Activated T-cell treated with anti-CD3 and anti-CD28 coated beads for 48 hours (primary cell): Measurements from ENCODE around the gene ABHD16A.
A peak's percentile ranks its signal among the peaks of the same experiment; 100 is the strongest.

Source experiments
- DNase-seq: peaks from one replicate; pipeline ENCODE4 v3.0.0-alpha.2; 2020; ENCODE audit warnings: low read depth

The ABHD16A gene

DNA sequence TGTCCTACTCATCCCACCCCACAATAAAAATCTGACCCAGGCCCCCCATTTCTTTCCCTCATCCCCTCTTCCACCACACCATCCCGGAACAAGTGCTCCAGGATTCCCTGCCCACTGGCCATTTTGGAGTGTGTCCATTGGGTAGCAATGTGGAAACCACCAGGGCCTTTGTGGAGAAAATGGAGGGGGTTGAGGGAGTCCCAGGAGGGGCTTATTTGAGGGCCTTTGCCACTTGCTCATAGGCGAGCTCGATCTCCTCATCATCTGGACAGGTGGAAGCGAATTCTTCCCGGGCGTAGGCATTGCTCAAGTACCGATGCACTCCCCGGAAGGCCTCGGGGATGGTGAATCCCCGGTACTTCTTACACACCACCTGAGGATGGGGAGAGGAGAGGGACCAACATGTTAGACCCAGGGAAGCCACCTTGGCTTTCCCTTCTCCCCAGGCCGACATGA is 27.5 kb upstream of the ABHD16A start:
- DNase-seq, result no peak

DNA sequence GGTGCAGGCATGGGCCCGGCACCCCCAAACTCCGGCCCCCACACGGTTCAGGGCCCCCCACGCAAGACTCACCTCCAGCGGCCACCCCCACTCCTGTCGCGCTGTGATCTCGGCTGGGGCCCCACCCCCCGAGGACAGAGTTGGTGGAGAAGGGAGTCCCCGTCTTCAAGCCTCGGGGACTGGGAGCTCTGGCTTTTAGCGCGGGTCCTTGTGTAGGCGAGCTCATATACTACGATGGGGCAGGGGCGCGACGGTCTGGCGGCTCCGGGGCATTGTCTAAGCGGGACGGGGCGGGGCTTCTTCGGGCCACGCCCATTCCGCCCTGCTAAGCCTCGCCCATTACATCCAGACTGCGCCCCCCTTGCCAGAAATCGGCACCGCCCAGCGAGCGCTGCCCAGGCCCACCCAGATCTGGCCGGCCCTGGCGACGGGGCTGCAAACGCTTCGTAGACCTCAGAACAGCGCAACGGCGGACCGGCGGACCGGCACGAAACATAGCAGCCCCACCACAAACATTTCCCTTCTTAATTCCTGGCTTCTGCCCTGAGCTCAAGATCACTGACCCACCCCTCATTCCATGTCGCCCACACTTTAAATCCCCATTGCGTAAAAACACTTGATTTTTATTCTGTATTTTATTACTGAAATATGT is 27.0 kb upstream of the ABHD16A start:
- DNase-seq, result peak; percentile 64

DNA sequence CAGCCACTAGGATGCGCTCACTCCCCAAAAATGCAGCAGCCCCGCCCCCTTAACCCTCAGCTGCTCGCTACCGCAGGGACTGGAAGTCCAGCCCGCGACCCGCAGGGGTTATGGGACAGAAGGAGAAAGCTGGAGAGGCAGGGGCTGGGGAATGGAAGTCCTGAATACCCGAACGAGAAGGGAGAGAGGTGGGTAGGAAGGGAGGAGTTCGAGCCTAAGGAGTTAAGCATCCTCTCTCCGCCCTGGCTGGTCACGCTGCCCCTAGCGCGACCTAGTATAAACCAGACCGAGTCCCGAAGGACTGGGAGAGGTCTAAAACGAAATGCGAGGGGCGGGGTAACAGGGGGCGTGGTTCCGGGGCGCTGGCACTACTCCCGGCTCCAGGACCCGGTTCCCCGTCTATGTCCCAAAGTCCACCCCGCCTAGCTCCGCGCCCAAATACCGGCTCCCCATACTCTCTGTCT is 26.4 kb upstream of the ABHD16A start:
- peak; percentile 74 for DNase-seq

DNA sequence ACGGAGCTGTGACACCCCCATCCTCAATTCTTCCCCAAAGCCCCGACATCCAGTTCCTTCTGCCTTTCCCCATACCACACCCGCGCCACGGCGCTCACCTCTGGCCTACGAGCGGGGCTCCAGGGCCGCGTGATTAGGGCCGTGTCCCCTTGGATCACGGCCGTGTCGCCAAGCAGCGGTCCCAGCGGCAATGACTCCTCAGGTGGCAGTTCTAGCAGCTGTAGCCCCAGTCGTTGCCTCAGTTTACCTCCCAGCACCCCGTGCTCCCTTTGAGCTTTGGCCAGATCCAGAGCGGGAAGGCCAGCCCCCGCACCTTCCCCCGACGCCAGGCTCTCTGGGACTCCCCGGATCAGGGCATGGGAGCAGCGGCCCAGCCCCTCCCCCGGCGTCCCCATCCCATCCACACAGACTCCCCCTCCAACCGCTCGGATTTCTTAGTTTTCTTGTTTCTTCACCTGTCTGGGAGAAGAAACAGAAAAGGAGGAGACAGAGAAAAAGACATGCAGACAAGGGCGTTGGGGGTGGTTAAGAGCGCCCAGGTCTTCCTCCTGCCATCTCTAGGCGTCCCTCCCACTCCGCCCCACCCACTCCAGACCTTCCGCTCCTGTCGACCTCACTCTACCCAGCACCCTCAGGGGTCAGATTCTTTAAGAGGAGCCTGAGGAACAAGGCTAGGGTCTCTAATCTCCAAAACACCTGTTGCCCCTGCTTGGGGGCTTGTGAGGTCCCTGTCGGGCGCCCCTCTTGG is 25.8 kb upstream of the ABHD16A start, which contains the start of gene DDAH2:
DDAH2 (minus strand) TSS at position 533 of the 748 bp plus-strand sequence; CDS start at position 395, 138 bp downstream.
- no peak for DNase-seq

DNA sequence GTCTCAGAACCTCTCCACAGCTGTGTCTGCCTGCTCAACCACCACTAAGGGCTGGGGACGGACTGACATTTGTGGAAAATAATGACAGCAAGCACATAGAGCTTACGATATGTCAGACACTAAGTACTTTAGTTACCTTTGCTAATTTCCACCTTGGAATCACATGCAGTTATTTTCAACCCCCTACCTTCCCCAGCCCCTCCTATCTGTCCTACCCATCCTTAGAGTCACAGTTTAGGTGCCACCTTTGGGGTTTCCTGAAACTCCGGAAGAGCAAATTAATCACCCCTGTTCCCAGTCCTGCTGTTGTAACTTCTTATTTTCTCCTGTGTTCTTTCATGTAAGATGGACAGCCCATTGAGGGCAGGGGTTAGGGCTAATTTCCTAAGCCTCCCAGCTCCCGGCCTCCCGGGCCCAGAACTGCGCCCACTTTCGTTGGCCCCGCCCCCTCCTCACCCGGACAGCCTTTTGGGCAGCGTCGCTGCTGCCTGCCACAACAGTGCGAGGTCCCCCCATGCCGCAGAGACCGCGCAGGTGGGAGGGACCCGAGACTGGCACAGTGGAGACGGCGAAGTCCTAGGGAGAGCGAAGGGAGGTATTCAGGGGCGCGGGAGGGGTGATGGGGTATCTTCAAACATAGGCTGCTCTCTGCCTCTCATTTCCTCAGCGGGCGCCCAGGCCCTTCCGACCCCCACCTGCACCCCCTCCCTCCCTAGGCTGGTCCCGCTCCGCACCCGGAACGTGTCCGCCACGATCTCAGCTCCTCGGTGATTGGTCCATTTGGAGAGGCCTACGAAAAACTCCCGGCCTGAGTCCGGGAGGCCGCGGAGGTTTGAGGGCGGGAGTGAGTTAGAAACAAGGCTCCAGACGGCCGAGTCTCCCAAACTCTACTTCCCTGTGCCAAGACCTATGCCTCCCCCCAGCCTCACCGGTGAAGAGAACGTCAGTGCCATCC is 24.9 kb upstream of the ABHD16A start:
- no peak for DNase-seq

DNA sequence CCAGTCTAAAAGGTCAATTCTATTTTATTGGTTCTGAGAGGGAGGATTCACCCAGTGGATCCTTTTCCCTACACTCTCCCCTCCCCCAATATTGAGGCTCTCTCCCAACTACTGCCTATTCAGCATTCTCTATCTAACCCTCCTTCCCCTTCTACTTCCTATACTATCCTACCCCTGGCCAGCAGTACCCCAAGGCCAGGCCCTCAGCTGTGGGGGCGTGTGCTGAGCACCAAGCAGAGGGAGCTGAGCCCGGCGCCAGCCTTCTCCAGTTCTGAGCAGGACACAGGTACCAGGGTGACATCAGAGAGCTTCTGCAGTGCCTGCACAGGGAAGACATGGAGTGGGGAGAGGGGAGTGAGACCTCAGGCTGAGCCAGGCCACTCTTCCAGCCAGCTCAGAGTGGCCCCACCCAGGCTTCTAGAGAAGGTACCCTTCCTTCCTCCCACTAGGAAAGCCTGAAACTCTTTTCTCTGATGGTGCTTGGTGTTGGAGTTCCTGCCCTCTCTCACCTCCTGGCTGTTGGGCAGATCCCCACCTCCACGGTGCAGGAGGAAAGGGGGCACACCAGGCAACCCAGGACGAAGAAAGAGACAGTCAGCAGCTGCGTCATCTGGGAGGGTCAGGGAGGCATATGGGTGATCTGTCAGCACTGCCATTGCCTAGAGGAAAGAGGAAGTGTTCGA is 24.1 kb upstream of the ABHD16A start:
- no peak for DNase-seq

DNA sequence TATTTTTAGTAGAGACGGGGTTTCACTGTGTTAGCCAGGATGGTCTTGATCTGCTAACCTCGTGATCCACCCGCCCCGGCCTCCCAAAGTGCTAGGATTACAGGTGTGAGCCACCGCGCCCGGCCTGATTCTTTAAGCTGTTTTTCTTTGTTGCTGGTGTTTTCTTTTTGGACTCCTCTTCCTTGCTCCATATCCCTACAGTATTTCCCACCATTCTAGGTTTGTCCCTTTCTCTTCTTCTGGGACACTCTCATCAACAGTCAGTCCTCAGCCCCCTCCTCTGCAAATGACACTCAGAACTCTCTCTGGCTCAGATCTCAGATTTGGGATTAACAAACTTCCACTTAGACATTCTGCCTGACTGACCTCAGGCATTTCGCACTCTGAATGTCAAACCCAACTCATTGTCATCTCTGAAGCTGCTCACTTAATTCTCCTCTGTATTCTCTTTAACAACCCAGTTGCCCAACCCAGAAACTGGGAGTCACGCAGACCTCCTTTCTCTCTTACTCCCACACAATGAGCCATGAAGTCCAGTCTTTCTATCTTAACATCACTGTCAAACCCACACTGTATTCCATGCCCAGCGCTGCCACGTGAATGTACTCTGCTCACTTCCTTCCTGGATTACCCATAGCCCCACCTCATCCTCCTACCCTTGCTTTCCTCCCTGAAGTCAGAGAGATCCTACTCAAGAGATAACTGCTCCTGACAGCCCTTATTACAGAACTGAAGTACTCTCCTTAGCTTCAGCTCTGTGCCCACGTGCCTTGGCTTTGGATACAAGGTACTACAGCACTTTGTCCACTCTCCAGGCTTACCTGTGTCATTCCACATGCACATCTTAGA is 22.6 kb upstream of the ABHD16A start:
- DNase-seq, result no peak

DNA sequence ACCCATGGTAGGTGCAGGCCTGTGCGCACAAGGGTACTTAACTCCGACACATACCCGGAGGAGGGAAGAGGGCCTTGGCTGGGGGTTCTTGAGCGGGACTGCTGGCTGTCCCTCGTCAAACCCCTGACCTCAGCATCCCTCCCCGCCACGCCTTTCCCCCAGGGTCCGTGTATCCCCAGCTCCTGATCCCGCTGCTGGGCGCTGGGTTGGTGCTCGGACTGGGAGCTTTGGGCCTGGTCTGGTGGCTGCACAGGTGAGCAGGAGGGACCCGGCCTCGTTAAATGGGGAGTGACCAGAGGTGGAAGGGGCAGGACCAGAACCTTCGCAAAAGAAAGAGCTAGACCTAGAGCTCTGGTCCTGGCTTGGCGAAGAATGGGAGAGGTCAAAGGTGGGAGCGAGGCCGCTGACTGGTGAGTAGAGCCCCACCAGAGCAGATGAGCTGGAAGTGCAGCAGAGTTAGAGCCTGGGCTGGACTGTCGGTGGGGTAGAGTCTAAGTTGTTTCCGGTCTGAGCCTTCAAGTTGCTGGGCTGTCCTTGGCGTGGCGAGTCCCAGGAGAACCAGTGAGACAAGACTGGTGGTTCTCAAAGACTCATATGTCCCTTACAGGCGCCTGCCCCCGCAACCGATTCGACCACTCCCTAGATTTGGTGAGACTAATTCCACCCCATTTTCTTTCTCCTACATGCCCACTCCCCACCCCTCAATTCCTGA is 21.0 kb upstream of the ABHD16A start:
- no peak for DNase-seq

DNA sequence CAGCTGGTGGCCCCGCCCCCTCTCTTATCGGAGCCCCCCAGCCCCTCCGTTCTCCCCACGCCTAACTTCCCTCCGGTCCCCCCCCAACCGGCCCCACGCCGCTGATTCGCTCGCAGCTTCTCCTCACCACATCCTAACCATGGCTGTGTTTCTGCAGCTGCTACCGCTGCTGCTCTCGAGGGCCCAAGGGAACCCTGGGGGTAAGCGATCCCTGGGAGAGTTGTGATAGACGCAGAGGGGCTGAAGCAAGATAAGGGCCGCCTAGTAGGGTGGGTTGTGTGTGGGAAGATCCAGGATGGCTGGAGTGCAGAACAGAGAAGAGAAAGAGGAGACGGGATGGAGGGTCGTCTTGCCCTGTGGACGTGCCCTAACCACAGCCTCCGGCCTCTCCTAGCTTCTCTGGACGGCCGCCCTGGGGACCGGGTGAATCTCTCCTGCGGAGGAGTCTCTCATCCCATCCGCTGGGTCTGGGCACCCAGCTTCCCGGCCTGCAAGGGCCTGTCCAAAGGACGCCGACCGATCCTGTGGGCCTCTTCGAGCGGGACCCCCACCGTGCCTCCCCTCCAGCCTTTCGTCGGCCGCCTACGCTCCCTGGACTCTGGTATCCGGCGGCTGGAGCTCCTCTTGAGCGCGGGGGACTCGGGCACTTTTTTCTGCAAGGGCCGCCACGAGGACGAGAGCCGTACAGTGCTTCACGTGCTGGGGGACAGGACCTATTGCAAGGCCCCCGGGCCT is 20.3 kb upstream of the ABHD16A start, which contains the start of gene MPIG6B:
MPIG6B (plus strand) TSS at position 129 of the 735 bp plus-strand sequence; CDS start at position 140, 11 bp downstream.
- DNase-seq, result no peak

DNA sequence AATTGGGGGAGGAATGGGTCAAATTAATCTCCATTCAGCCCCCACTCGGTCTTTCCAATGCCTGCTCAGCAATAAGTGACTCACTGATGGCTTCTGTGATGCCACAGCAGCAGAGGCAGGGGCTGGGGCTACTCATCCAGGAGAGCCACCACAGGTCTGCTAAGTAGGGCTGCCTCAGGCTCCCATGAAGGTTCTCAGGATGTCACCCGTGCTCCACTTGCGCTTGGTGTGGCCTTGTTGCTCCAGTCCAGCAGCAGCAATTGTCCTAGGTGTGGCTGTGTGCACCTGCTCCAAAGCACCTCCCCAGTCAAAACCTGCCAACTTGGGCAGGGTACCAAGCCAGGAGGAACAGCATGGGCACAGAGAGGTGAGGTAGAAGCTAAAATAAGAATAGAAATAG is 19.0 kb upstream of the ABHD16A start:
- DNase-seq, result no peak

DNA sequence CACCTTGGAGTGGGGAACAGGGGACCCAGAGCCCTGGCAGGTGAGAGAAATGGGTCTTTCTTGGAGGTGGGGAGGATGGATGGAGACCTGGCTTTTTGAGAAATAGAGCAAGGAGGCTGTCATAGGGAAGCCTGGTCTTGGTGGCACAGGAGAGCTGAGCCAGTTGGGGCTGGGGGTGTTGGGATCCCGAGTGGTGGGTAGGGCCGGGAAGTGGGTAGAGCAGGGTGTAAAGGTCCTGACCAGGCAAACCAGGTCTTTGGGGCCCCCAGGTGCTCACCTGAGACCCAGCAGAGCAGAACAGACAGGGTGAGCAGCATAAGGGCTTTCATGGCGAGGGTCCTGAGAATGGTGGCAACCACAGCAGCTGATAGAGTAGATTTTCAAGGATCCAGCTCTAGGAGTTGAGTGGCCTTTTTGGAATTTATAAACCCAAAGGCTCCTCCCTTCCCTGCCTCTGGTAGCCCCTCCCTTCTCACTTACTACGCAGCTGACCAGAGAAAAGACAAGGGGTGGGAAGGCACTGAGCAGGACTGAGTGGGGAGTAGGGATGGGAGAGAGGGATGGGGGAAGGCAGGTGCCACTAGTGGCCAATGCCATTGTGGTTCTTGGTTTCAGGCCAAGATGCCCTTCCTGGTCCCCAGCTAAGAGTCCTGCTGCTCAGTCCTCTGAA is 18.4 kb upstream of the ABHD16A start, which contains the start of gene LY6G6C:
LY6G6C (minus strand) TSS at position 396 of the 670 bp plus-strand sequence; CDS start at position 329, 67 bp downstream.
- no peak for DNase-seq

DNA sequence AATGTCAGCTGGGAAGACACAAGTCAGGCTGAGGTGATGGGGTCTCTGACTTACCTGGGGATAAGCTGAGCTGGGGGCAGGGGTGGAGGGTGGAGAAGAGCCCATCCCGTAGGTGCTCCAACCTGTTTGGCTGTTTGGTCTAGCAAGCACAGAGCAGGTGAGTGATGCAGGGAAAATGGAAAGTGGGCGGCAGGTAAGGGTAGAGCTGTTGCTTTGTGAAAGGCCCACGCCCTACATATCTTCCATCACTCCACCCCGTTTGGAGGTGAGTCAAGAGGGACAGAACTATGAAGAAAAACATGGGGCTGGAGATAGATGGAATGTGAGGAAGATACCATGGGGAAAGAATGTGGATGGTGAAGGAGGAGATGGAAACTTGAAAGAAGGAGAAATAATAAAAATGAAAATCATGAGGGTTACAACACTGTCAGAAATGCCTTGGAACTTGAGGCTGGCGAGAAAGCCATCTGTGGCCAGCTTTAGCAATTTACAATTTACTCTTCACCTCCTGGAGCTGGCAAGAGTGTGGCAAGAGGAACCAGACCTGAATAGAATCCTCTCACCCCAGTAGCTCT is 17.2 kb upstream of the ABHD16A start:
- no peak for DNase-seq

DNA sequence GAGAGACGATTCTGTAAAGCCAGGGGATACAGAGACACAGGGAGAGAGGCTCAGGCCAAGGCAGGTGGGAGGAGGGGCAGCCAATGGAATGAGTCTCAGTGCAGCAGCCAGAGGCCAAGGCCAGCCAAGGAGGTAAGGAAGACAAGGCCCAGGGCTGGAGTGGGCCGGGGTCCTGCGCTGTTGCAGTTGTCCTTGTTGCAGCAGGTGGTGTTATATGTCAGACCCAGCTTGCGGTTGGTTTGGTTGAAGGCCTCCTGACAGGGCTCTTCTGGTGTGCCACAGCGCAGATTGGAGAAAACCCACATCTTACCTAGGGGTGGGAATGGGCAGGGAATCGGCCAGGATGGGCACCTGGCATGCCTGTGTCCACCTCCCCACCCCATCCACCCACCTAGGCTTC is 15.9 kb upstream of the ABHD16A start:
- no peak for DNase-seq

DNA sequence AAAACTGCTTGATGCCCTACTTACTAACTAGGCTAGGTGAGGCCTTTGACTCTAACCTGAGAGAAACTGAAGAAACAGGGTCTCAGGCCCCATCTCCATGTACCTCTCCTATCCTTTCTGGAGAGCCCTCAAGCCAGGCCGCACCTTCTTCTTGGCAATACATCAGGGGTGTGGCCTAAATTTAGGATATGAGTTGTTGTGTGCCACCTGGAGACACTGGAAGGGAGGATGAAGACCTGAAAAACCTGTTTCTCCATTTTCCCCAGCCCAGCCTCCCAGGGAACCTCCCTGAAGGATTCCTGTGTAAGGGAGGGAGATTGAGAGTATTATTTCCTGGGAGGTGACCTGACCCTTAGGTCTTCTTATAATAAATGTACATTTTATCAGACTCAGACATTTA is 15.1 kb upstream of the ABHD16A start:
- DNase-seq, result no peak

DNA sequence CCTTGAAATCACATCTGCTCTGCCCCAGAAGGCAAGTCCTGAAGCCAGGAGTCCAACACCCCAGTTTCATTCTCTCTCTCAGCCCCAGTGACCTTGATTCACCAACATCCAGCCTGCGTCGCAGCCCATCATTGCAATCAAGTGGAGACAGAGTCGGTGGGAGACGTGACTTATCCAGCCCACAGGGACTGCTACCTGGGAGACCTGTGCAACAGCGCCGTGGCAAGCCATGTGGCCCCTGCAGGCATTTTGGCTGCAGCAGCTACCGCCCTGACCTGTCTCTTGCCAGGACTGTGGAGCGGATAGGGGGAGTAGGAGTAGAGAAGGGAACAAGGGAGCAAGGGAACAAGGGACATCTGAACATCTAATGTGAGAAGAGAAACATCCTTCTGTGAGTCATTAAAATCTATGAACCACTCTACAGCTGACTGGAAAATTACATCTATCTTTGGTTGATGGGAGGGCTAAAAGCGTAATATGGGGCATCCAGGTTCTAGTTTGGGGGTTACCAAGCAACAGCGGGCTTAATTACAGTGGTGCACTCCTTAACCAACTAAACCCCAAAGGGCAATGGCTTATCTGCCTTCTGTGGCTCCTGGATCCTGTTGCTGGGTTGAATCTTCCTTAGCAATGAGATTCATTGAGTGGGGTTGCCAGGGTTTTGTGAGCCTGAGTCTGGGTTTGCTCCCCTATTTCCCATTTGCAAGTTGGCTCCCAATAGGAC is 14.5 kb upstream of the ABHD16A start:
- no peak for DNase-seq

DNA sequence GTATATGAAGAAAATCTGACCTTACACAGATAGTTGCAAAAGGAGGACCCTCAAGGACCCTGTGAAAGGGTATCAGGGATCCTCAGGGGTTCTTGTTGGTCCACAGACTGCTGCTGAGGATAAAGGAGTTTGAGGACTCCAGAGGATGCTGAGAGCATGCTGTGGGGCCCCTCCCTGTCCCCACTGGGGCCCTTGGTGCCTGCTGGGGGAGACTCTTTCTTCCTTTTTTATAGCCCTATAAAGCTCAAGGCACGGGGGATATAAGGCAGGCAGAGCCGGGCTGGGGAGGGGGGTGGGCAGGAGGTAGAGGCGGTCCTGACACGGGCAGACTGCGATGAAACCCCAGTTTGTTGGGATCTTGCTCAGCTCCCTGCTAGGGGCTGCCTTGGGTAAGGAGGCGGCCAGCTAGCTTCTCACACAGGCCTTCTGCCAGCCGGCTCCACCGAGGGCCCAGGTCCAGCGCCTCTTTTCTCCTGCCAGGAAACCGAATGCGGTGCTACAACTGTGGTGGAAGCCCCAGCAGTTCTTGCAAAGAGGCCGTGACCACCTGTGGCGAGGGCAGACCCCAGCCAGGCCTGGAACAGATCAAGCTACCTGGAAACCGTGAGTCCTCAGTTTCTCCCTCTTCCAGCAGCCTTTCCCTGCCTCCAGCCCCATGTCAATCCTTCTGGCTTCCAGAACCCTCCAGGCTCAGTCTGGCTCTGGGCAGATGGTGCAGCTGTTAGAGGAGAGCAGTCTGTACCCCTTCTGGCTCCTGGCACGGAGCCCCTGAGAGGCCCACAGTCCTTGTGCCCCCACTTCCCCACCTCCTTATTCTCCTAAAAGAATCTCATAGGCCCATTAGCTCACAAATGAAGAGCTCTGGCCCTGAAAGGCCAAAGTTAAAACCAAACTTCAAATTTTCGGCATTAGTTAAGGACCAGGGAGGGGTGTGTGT is 12.2 kb upstream of the ABHD16A start, which contains the start of gene LY6G6D:
LY6G6D (plus strand) TSS at position 327 of the 937 bp plus-strand sequence; CDS start at position 335, 8 bp downstream.
- no peak for DNase-seq
